ENCODE data around the gene HS3ST5.
"Not testable (repeated sequence)": the region's sequence is repeated elsewhere in the genome, so short reads cannot be mapped to it uniquely, and the experiment has no call there.

Gene HS3ST5

DNA sequence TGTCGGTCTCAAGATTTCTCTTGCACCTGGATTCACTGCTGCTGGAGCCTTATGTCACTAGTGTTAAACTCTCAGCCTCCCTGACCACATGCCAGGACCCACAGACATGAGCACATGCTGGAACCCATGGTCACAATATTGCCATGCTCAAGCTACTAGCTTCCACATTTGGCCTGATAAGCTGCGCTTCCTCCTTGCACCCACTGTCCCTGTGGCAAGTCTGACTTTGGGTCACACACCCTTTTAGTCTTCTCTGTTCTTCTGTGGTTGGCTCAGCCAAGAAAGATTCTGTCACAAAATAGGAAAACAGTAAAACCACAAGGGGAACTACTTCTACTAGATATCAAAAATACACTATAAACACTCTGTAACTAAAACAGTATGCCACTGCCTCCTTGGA is 303.0 kb downstream of the HS3ST5 start:
- no peak for DNase-seq

DNA sequence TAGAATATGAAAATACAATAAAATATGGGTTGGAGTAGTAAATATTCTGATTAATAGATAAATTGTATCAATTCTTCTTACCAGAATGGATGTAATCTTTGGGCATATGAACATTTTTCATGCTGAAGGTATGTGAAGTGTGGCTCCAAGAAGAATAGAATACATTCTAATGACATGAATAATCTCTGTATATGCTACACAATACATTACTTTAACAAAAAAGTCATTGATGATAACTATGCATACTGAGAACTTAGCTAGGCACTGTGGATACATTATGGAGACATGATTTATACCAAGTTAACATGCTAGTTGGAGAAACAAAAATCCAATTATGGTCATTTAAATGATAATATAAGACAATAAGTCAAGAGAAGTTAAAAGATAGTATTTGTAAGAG is 309.2 kb downstream of the HS3ST5 start:
- no peak for DNase-seq

DNA sequence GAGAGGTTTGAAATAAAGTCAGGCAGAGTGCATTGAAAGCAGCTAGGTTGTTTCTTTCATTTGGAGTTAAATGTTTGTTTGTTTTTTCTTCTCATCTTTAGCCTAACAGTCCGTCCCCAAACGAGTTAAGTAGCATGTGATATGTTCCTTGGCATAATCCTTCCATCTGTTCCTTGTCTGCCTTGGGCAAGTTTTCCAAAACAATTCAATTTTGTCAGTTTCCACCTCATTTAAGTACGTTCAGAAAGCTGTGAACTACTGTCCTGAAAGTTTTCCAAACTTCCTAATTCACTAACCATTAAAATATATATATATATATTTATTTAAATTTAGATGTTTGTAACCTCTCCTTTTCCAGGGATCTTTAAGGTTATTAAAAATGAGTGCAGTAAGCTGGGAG is 310.1 kb downstream of the HS3ST5 start:
- DNase-seq, result no peak

DNA sequence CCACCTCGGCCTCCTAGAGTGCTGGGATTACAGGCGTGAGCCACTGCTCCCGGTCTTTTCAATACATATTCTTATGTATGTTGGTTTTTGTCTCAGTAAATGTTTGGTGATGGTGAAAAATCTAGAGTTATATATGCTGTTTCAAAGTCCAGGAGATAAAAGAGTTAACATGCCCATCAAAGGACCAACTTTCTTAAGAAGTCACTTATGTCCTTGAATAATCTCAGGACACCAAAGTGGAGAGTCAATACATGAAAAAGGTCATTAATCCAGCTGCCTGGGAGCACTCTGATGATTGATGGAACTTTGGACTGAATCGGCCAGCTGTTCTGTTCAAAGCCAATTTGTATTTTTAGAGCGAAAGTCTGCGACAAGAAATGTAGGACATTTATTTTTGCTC is 312.1 kb downstream of the HS3ST5 start:
- DNase-seq, result no peak

DNA sequence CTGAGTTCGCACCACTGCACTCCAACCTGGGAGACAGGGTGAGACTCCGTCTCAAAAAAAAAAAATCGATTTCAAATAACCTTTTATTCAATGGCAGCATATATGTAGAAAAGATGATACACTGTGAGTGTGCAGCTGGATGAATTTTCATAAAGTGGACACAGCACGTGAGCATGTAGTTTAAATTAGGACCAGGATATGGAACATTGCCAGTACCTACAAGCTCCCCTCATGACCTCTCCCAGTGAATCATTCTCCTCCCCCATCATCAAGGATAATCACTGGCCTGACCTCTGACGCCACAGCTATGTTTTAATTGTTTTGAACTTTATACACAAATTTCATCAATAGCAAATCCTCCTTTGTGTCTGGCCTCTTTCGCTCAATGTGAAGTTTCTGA is 318.1 kb downstream of the HS3ST5 start:
- DNase-seq, result no peak

DNA sequence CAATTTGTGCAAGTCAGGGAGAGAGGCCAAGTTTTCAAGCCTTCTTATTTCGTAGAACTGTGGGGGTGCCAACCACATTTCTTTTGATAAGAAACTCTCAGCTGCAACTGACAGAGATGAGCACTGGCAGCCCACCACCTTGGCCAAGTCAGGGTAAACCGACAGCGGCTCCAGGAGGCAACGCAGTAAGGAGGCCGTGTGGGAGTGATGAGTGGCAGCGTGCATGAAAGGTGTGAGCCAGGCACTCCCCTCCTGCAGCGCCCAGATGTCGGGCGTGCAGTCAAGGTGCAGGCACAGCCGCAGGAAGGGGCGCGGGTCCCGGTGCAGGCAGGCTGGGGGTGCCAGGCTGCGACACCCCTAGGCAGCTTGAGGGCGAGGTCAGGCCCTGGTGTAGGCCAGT is 322.6 kb downstream of the HS3ST5 start:
- no peak for DNase-seq

DNA sequence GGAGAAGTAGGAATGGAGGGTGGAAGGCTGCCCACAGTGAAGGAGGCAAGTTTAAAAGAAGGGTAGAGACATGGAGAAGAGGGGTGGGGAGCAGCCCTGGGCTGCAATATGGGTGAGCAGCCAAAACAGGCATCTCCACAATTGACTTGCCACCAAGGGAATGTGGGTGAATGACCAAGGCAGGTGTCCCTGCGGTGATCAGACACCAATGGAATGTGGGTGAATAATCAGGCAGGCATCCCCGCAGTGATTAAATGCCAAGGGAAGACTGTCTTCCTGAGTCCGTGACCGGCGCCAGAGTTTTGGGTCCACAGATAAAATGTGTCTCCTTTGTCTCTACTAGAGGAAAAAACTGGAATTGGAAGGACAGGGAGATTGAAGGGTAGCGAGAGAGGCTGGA is 325.7 kb downstream of the HS3ST5 start:
- not testable (repeated sequence) for DNase-seq

DNA sequence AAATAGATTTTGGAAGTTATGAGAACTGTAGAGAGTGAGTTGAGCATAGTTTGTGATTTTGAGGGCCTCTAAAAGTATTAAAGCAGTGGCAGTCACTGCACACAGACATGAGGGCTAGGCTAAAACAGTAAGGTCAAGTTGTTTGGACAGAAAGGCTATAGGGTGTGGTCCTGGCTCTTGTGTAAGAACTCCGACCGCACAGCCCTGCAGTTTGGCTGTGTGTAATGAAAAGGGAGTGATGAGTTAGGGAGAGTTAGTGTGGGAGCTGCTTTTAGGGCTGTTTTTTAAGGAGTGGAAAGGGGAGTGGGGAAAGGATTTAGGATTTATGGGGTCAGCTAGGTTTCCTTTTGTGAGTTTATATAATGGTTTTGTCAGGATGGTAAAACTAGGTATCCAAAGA is 328.7 kb downstream of the HS3ST5 start:
- DNase-seq, result not testable (repeated sequence)

DNA sequence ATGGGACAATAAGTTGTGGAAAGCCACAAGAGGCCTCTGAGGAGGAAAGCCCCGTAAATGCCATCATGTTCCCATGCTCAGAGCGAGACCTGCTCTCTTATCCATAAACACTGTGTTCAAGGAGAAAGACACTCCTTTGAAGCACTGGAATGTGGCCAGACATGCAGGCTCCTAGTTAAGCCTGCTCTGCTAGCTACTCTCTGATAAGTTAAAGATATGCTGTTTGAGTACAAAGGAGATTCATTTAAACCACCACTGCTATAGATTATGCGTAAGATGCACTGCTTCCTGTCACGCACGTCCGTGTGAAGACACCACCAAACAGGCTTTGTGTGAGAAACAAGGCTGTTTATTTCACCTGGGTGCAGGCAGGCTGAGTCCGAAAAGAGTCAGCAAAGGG is 331.3 kb downstream of the HS3ST5 start:
- not testable (repeated sequence) for DNase-seq

DNA sequence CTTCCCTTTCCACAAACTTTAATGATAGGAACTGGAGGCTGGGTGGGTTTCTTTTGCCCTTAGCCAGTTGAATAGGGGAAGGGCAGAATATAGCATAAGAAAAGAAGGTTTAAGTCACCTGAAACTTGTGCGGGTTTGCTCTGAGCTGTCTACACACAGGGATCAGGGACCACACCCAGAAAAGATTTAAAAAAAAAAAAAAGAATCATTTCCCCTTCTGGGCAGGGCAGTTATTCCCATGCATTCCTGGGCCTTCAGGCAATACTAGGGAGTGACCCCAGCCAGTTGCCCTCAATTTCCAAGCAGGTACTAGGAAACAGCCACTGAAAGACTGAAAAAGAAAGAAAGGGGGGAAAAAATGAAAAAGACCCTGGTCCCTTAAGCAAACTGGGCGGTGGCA is 332.3 kb downstream of the HS3ST5 start:
- DNase-seq, result no peak

DNA sequence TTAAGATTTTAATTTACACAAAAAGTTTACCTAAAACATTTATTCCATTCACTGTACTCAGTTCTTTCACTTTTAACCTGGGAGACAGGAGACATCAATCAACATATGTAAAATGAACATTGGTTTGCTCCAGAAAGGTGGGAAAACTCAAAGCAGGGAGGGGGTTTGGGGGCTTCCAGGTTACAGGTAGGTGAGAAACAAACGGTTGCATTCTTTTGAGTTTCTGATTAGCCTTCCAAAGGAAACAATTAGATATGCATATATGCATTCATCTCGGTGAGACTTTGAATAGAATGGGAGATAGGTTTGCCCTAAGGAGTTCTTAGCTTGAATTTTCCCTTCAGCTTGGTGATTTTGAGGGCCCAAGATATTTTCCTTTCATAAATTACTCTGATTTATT is 333.6 kb downstream of the HS3ST5 start:
- DNase-seq, result no peak

DNA sequence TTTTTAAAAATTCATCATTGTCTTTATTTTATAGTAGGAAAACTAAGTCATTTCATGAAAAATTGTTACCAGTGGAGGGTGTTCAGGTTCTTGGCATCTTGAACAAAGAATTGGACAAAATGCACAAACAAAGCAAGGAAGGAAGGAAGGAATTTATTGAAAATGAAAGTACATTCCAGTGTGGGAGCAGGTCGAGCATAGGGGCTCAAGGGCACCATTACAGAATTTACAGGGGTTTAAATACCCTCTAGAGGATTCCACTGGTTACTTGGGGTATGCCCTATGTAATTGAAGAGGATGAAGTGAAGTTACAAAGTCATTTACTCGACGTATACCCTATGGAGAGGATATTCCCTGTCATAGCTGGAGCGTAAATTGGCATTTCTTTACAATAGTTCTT is 334.5 kb downstream of the HS3ST5 start:
- DNase-seq, result no peak

DNA sequence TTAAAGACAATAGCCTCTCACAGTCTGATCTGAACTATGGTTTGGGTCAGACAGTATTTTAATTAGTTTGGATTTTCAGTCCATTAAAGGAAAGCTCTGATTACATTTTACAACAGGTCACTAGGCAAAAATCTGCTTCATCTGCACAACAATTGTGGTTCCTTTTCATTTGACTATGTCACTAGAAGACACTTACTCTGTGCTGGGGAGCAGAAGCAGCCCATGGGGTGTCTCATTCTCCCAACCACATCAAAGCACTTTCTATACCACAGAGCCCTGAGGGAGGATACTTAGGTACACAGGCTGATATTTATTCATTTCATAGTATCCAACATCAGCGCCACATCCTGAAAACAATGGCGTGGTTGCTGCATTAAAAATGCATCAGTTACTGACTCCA is 335.3 kb downstream of the HS3ST5 start:
- DNase-seq, result no peak

Data from NCI-H2029 (cell line).